Neural cell (in vitro differentiated cells): ENCODE data around the gene PXK.

Source experiments
- CTCF ChIP-seq: fragments of 450-650 bp; IDR thresholded peaks from 2 replicates; pipeline ENCODE4 v1.5.1; 2014; ENCODE audit warnings: antibody characterized with exemption, mild to moderate bottlenecking, moderate library complexity; ENCODE audit not compliant: poor library complexity, severe bottlenecking
- EP300 ChIP-seq: fragments of 450-650 bp; conservative IDR thresholded peaks from 2 replicates; pipeline ENCODE4 v1.6.1; 2014; ENCODE audit warnings: antibody characterized with exemption, mild to moderate bottlenecking, moderate library complexity; ENCODE audit not compliant: poor library complexity, severe bottlenecking
- MXI1 ChIP-seq: fragments of 450-650 bp; conservative IDR thresholded peaks from 2 replicates; pipeline ENCODE4 v1.6.1; 2014; ENCODE audit warnings: antibody characterized with exemption, mild to moderate bottlenecking; ENCODE audit not compliant: poor library complexity, severe bottlenecking
- TAF1 ChIP-seq: IDR thresholded peaks from 2 replicates; pipeline ENCODE4 v1.6.1; 2012; ENCODE audit warnings: low read depth

GRCh38 chr3:58409663-58410062, 77.0 kb downstream of the PXK start:
- TF ChIP-seq EP300 (no peak), TAF1 (no peak), CTCF (no peak), MXI1 (no peak)
